ENCODE measurements around the gene CDK6.
"Not testable (repeated sequence)": the region's sequence is repeated elsewhere in the genome, so short reads cannot be mapped to it uniquely, and the experiment has no call there.

Gene CDK6

DNA sequence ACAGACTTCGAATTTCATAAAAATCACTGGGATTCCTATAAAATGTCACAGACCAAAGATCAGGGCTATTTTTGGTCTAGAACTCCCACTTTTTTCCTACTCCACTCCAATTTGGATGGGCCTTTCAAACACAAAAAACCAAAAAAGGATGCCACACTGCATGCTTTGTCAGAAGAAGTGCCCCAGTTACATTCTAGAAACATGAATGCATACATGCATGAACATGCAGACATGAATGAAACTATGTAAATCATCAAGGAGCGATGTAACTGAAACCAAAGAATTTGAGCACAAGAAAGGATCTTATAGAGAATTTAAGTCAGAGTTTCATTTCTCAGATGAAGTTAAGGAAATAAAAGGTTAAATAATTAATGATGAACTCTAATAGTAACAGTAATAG, 214.3 kb downstream of the CDK6 start:
- no peak for DNase-seq (ENCODE audit: low read depth)

DNA sequence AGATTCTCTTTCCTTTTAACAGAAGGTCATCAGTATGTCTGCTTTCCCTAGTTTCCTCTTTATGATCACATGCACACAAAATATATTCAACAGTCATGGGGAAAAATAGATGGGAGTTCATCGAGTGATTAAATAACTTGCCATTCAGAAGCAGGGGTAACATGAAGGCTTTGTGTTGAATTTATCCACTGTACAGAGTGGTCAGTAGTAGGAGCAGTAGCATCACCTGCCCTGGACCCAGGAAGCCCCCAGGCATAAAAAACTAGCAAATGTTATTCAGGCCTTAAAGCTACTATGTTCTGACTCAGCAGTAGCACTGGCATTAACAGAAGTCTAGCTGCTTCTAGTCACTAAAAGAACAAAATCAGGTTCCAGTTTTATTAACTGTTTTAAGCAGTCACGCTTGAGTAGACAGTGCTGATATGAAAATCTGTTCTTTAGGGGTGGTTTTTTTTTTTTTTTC, 214.8 kb downstream of the CDK6 start:
- DNase-seq (ENCODE audit: low read depth): peak; percentile 70

DNA sequence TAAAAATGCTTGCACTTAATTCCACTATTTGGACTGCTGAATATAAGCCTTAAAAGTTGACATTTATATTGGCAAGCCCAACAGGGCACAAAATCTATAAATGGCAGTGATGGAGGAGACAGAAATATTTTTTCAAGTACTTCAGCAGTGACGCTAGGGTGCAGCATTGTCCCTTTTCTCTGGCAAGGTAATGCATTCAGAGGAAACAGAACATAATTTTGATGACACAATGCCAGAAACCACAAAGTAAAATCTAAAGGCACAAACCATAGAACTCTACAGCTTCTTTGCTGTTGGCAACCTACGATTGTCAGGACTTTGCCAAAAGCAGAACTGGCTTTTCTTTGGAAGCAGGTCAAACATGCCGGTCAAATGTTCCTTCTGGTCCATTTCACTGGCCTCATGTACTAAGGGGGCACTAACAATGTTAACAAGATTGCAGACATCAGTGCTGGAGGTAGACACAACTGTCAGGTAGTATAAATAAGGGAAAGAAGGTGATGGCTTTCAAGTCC, 215.3 kb downstream of the CDK6 start:
- peak; percentile 91 for DNase-seq (ENCODE audit: low read depth)

DNA sequence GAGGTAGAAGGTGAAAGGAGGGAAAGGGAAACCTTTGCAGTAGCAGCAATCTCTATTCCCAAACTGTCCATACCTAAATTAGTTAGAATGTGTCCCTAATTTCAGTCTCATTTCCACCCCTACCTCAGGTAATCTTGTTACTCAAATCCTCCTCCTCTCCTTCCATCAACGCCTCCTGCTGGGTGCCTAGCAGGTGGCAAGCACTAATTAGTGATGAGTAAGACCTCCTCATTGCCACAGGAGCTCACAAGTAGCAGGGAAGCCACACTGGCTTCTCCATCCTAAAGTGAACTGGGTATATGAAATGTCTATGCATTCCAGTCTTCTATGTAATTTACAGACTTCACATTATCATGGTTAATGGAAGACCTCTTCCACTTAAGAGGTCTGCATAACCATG, 220.5 kb downstream of the CDK6 start:
- DNase-seq (ENCODE audit: low read depth): no peak

DNA sequence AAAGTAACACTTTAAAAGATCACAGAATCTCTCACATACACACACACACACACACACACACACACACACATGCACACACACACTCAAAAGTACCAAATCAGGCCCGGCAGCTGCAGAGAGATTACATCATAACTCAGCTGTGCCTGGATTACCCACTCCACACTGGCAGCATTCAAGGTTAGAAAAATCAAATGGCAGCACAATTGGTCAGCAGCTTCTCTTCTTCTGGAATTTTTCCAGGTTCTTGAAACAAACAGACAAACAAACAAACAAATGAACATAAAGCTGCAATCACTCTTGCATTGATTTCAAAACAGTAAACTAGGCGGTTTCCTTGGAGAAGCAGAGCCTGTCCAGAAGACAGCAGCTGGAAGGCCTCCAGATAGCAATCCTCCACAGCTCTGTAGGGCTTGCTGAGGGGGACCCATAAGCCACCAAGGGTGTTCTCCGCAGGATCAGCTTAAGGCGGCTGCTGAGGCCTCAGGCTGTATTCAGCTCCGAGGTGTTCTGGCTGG, 221.7 kb downstream of the CDK6 start:
- no peak for DNase-seq (ENCODE audit: low read depth)

DNA sequence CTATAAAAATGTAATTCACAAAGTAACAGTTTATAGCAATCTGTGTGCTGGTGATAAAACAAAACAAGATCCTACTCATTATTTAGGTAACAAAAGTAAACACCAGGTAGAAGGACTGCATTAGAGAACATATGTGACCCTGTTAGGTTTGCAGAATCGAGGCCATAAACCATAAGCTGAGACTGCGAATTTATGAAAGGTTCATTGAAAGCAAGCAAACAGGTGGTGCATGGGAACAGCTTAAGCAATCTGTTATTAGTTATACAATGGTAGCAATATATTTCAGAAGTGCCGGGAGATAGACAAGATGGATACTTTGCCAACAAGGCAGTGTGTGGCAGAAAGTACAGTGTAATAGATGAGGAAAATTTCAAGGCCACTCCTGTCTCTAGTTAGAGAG, 222.7 kb downstream of the CDK6 start:
- DNase-seq (ENCODE audit: low read depth): no peak

DNA sequence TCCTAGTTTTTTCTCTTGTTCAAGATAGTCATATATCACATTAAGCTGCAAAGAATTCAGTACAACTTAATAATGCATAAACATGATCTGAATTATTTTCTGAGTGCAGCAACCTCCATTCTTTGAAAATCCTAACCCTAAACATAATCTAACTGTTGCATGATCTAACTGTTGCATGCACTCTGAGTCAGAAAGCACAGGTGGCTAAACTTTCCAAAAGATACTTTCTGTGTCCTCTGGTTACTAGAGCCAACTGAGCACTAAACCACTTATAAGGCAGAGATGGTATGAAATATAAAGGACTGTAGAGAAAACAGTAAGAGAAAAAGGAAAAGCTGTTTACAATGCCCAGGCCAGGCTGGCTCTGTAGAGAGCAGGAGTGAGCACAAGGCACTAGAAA, 223.2 kb downstream of the CDK6 start:
- DNase-seq (ENCODE audit: low read depth): no peak

DNA sequence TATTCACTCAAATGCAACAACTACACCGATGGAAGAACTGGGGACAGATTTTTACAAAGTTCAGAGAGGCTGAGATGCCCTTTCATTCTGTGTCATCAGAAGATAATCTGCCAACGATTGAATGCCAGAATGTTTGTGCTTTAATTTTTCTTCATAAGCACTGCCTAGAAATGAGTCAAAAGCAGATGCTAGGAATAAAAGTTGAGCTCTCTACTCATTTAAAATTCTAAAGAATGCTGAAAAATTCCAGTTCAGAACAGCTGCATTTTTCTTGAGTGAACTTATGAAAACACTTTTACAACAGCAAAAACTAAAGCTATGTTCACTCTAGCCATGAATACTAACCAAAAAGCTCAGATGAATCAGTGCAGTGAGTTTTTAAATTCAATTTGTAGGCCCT, 223.9 kb downstream of the CDK6 start:
- no peak for DNase-seq (ENCODE audit: low read depth)

DNA sequence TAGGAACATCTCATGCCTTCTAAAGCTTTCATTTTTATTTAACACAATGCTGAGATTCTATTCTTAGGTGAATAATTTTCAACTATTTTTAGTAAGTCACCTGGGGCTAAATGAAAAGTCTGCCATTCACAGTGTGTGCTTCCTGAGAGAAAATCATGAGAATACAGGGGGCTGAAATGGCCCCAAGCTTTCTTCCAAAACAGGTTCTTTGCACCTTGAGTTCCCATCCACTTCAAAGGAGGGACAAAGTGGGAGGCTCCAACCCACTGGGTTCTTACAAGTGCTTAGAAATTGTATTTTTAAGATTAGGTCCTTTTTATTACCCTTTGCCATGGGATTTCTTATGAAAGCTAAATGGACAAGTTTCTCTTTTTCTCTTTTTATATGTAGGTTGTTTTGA, 224.6 kb downstream of the CDK6 start:
- no peak for DNase-seq (ENCODE audit: low read depth)

DNA sequence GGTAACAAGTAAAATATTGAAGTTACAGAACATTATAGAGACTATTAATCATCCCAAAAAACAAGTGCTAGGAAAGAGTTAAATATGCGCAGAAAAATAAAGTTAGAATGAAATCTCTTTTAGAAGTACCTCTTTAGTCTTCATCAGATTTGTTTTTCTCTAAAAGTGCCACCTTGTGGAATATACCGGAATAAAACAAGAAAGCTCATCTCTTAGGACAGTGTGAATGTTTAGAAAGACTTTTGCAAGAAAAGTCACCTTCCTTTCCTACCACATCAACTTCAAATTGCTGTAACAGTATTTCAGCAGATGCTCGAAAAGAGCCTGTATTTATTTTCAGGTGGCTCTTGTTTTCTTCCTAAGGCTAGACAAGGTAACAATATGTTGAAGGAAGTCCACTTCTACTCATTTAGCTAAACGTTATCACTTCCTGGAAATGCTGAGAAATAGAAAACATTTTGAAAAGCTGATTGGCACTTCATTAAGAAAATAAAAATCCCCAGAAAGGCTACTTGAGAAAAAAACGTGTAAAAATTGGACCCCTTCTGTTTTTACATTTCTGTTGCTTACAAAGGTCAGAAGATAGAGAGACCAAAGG, 226.4 kb downstream of the CDK6 start:
- DNase-seq (ENCODE audit: low read depth): peak; percentile 43

DNA sequence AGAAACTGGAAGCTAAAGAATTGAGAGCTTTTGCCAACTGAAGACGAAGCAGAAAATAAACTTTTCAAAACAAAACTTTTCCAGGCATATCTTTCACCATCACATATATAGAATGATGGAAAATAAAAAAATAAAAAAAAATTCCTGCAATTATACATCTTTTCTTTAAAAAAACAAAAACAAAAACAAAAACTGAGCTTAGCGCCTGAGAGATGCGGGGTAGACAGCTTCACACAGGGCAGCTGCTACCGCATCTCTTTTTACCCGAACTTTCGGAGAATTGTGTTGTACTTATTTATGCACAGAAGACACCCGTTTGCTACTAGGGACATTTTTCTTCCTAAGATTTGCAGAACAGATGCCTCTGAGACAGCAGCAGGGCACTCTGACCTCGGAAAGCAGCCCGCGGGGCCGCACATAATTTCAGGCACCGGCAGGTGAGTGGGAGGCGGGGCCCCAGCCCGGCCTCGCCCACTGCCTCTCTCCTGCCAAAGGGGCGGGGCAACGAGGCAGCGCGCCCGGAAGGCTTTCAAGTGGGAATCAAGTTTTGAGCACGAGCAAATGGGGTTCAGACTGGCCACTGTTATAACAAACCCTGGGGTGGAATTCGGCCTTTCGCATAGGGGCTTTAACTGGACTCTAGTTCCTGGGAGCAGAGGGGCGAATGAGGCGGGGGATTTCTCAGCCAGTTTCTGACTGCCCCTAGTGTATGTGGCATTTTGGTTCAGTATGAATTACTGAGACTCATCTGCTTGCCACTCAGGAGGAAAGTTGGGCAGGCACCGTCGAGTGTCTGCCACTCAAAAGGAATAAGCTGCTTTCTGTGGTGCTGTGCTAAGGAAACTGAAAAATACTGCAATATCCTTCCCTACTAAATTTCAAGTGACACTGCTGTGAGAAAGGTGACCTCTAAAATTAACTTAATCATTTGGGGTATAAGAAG, 227.7 kb downstream of the CDK6 start:
- DNase-seq (ENCODE audit: low read depth): no peak

DNA sequence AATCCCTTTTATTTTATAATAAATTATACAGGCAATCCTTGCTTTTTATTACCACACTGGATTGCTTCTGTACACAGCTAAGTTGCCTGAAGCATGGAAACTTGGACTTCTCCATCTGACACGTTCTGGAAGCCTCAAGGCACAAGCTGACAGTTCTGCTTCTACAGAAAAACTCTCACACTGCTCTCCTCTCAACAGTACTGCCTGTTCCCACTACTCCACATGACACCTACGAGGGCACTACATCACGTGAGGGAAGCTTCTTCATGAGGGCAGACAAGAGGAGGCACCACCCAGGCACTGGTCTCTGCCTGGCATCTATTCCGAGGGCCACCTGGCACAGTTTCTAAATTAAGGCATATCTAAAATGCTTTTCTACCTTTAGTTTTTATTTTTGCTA, 229.4 kb downstream of the CDK6 start:
- no peak for DNase-seq (ENCODE audit: low read depth)

DNA sequence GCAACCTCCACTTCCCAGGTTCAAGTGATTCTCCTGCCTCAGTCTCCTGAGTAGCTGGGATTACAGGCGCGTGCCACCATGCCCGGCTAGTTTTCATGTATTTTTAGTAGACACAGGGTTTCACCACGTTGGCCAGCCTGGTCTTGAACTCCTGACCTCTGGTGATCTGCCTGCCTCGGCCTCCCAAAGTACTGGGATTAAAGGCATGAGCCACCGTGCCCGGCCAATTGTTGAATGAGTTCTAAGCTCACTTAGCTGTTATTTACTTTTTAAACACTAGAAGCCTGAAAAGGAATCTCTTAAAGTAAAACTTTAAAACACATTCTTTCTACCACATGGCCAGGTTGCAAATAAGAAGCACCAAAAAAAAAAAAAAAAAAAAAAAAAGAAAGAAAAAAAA, 231.9 kb downstream of the CDK6 start:
- not testable (repeated sequence) for DNase-seq (ENCODE audit: low read depth)

DNA sequence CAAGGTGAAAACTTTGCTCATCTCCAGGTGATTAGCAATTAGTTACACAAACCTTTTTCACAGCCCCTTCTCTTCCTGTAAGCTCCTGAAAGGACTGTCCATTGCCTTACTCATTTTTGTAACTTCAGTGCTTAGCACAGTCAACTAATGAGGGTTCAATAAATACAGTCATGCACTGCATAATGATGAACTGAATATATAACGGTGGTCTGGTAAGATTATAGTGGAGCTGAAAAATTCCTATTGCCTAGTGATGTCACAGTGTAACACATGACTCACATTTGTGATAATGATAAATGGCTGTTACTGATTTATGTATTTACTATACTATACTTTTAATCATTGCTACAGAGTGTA, 233.3 kb downstream of the CDK6 start:
- no peak for DNase-seq (ENCODE audit: low read depth)

DNA sequence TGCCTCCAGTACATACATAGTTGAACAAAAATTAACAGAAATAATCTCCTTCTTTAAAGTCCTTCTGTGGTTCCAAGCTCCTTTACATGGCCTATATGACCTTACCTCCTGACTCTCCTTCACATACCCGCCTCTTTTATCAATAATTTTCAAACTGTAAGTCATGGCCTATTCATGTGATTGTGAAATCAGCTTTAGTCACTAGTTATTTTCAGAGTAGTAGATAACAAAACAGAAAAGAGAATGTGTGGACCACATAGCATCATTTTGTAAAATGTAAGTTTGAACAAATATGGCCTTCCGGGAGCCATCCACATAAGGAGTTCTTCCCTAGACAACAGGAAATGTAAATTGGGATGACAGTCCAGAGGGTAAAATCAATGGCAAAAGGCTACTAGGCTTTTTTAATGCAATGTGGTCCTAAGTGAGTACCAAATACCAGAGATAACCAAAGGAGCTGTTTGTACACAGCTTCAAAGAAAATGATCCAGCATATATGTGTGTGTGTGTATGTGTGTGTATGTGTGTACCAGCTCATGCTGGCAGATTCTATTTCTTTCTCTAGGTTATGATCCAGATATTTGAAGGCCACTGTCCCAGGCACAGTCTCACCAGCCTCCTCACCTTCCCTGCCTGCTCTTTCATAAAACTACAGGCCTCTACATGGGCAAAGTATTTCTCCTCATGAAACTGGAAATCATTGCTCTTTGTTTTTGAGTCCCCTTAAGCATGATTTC, 233.9 kb downstream of the CDK6 start:
- peak; percentile 54 for DNase-seq (ENCODE audit: low read depth)

DNA sequence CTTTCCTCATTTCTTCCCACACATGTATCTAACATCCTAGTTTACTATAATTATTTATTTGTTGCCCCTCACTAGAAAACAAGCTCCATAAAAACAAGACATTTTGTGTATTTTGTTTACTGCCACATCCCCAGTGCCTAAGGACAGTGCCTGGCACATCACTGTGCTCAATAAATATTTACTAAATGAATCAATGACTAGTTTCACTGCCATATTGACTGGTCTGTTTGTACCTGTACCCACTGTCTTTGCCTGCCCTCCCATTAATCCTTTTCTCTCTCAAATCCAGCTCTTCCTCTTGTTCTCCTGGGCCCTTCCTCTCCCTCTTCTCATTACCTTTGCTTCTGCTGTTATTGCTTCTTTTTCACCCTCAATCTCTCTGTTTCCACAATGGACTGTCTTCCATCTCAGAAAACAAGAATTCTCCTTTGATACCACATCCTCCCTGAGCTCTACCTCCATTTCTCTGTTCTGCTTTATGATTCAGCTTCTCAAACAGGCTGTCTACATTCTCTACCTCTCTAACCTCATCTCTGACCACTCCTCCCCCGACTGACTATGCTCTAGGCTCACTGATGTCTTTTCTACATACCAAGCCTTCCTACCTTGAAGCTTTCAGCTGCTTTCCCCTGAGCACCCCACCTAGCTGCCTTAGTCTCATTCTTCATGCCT, 237.9 kb downstream of the CDK6 start:
- DNase-seq (ENCODE audit: low read depth): no peak

DNA sequence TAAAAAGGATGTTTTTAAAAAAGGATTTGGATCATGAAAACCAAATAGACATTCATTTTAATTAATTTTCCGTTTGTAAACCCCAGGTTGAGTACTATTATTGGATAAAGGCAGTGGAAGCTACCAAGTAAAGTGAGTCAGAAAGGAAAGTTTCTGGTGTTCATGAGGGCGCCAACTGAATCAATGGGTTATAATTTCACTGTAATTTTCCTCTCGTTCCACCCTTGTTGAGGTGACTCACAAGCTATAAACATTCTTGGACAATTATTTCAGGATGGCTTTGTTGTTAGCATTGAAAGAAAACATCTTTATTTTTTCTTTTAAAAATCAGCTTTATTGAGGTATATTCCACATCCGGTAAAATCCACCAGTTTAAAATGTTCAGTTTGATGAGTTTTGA, 241.1 kb downstream of the CDK6 start:
- peak; percentile 83 for DNase-seq (ENCODE audit: low read depth)

DNA sequence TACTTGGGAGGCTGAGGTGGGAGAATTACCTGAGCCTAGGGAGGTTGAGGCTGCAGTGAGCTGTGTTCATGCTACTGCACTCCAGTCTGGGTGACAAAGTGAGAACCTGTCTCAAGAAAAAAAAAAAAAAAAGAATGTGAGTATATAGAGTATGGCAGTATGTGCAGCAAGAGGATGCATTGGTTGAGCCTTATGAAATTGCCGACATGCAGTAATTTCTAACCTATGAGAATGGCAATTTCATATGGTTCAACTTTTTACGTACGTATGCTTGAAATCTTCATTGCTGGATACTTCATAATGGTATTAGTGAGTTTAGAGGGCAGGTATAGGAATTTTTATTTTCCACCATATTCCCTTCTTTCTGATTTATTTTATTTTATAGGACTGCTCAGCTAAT, 241.6 kb downstream of the CDK6 start:
- DNase-seq (ENCODE audit: low read depth): no peak

DNA sequence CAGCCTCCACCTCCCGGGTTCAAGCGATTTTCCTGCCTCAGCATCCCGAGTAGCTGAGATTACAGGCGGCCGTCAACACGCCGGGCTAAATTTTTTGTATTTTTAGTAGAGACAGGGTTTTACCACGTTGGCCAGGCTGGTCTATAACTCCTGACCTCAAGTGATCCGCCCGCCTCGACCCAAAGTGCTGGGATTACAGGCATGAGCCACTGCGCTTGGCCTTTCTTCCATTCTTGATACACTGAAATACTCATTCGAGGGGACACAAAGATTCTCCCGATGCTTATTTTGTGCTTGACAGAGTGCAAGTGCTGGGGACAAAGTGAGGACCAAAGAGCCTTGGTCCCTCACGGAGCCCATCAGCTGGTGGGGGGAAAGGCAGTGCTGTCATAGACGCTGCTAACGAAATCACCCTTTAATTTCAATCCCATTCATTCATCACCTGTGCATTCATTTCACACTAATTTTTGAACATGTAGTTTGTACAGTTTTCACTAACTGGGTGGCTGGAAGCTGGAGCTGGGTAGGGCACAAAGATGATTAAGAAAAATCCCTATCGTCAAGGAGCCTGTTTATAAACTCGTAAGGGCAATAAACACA, 245.6 kb downstream of the CDK6 start:
- no peak for DNase-seq (ENCODE audit: low read depth)

DNA sequence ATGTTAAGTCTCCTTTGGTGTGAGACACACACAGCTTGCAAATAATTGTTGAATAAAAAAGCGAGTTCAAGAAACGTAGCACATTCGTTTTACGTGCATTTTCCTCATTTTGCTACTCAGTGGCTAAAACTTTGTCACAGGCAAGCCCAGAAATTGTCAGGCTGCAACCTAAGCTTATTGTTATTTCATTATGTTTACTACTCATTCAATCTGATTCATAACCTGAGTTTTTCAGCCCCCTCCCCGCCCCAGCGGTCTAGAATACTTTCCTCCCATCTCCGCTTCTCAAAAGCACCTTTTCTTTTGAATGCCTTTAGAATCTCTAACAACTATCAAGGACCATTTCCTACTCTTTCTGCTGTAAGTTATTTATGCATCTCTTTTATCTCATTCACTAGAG, 247.3 kb downstream of the CDK6 start:
- DNase-seq (ENCODE audit: low read depth): no peak

DNA sequence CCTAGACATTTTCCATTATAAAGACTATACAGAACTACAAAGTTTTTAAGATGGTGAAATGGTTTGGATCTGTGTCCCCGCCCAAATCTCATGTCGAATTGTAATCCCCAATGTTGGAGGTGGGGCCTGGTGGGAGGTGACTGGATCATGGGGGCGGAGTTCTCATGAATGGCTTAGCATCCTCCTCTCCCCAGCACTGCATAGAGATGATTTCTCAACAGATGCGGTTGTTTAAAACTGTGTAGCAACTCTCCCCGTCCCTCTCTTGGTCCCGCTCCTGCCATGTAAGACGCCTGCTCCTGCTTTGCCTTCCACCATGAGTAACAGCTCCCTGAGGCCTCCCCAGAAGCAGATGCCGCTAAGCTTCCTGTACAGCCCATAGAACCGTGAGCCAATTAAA, 247.8 kb downstream of the CDK6 start:
- peak; percentile 23 for DNase-seq (ENCODE audit: low read depth)

DNA sequence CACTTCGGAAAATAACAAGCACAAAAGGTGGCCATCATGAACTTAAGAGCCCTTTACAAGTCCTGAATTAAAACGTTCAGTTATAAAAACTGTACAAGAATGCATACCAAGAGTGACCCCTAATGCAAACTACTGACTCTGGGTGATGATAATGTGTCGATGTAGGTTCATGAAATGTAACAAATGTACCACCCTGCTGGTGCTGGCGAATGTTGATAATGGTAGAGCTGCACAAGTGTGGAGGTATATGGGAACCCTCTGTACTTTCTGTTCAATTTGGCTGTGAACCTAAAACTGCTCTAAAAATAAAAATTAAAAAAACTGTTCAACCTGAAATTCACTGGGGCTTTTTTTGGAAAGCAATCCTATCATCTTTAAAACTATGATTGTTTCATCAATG, 249.5 kb downstream of the CDK6 start:
- no peak for DNase-seq (ENCODE audit: low read depth)
